Left kidney (tissue), 2 donors: ENCODE data around the gene ARHGAP42. TPM values are rescaled to one million over a fixed set of nuclear protein-coding genes. Genes with fewer than 3 reads are reported as not detected.

ENCODE experiments used
- DNase-seq: peaks from one replicate; pipeline ENCODE4 v3.0.0-alpha.2; 2013
- polyA plus RNA-seq: library from polyadenylated mRNA; unstranded; fragments of 120-200 nt; gene quantifications from one replicate; pipeline ENCODE4 v1.2.1, GENCODE V29; 2013; ENCODE audit not compliant: insufficient read length

The ARHGAP42 gene
- polyA plus RNA-seq, 1 donor = 35.3 TPM

GRCh38 chr11:100794446-100794845 is 107.4 kb downstream of the ARHGAP42 start:
- no peak for DNase-seq

- DNase-seq = no peak
Measured at GRCh38 chr11:100799445-100799844, 112.4 kb downstream of the ARHGAP42 start.

DNA sequence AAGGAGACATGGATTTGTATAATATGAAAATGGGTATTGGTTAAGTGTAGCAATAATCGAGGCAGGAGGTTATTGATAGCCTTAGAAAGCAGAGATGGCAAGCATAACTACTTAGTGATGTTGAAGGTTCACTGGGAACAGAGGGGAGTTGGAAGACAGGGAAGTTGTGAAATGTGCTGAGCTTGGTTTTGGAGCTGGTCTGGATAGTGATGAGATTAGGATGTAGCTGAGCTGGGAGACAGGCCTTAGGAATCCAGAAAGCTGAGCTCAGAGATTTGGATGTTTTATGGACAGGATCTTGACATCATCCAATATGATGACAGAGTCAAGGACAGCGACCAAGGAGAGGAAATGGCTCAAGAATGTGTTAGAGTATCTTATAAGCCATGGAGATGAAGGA is 113.1 kb downstream of the ARHGAP42 start:
- DNase-seq = no peak

GRCh38 chr11:100801225-100801999 is 114.3 kb downstream of the ARHGAP42 start:
- DNase-seq = no peak

DNA sequence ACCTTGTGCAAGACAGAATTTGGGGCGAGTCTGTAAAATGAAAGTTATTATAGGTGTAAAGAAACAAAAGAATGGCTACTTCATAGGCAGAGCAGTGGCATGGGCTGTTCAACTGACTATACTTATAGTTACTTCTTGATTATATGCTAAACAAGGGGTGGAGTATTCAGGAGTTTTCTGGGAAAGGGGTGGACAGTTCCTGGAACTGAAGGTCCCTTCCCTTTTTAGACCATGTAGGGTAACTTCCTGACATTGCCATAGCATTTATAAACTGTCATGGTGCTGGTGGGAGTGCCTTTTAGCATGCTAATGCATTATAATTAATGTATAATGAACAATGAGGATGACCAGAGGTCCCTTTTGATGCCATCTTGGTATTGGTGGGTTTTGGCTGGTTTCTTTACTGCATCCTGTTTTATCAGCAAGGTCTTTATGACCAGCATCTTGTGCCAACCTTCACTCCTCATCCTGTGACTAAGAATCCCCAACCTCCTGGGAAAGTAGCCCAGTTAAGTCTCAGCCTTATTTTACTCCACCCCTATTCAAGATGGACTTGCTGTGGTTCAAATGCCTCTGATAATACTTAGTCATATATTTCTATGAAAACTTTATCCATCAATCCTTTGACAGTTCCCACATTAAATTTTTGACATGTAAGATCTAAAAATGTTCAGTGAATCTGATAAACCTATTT is 118.6 kb downstream of the ARHGAP42 start:
- DNase-seq = no peak

GRCh38 chr11:100806296-100806695 is 119.2 kb downstream of the ARHGAP42 start:
- no peak for DNase-seq

- no peak for DNase-seq
Measured at GRCh38 chr11:100808904-100809491, 121.9 kb downstream of the ARHGAP42 start.

GRCh38 chr11:100810146-100810545 is 123.1 kb downstream of the ARHGAP42 start:
- no peak for DNase-seq

GRCh38 chr11:100810666-100811065 is 123.6 kb downstream of the ARHGAP42 start:
- no peak for DNase-seq

DNA sequence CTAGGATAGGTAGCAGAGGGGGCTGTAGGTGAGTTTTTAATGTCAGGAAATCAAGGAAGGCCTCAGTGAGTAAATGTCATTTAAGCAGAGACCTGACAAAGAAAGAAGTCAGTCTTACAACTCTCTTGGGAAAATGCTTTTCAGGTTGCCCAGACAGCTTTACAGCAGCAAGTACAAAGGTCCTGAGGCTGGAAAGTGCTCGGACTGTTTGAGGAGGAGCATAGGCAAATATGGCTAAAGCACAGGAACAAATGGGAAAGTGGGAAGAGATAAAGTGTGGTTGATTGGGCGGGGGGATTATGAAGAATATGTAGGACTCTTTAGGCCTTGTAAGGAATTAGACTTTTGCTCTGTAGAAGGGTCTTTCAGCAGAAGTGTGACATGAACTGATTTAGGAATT is 125.4 kb downstream of the ARHGAP42 start:
- no peak for DNase-seq

GRCh38 chr11:100815787-100816330 is 128.8 kb downstream of the ARHGAP42 start:
- no peak for DNase-seq

GRCh38 chr11:100816823-100817222 is 129.7 kb downstream of the ARHGAP42 start:
- no peak for DNase-seq

DNA sequence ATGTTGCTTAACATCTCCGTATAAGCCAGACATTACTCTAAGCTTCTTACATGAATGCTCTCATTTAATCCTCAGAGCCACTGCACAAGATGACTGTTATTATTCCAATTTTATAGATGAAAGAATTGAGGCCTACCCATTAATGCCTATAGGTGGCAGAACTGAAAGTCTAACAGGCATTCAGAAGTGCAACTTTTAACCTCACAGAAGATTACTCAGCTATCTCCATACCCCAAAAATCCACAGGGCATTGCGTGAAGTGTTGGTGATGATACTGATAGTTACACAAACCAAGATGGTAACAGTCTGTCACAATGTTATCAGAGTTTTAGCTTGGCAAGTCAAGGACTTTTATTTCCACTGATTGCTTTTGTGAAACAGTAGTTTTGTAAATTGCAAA is 130.5 kb downstream of the ARHGAP42 start:
- no peak for DNase-seq

DNA sequence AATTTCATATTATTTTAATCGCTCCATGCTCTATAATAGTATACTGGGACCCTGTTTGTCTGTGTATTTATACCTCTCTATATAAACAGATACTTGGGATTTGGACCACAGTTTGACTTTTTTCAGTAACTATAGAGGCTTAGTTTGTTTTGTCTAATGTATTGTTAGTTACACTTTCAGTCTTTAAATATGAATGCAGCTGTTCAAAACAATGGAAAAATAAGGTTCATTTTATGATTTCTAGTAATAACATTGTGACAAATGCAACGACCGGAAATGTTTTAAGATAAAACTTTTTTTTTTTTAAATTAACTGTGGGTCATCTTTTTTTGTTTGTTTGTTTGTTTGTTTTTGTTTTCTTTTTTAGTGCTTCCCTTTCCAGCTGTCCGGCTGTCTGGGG is 133.5 kb downstream of the ARHGAP42 start:
- no peak for DNase-seq

DNA sequence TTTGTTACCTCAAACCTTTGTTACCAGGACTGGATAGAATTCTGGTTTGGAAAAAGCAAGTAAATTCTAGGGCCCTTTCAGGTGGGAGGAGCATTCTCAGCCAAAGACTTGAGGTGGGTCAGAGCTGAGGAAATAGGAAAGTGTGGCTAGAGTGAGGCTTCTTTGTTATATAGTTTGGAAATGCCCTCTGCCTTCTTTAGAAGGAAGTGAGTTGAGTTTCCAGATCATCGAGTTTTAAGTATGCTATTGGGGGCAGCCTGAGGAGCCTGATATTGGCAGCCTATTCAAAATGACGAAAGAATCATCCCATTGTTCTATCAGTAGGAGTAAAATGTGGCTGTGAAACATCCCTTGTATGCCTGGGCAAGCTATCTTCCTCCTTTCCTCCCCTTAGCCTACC is 134.1 kb downstream of the ARHGAP42 start:
- no peak for DNase-seq

DNA sequence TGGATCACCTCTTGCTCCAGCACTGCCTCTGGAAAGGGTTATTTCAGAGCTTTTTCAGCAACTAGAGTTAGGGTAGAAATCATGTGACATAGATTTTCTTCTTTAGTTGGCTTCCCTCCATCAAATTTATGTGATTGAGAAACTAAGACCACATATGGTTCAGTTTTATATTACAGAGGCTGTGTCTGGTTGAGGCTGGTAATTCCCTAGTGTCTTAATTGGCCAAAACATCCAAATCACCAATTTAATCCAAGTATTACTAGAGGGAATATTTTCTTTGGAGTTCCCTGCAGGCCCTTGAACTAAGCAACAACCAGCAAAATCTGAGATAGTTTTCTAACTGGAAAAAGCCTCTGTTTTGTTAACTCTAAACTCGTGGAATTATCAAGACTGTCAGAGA is 136.3 kb downstream of the ARHGAP42 start:
- DNase-seq = no peak

DNA sequence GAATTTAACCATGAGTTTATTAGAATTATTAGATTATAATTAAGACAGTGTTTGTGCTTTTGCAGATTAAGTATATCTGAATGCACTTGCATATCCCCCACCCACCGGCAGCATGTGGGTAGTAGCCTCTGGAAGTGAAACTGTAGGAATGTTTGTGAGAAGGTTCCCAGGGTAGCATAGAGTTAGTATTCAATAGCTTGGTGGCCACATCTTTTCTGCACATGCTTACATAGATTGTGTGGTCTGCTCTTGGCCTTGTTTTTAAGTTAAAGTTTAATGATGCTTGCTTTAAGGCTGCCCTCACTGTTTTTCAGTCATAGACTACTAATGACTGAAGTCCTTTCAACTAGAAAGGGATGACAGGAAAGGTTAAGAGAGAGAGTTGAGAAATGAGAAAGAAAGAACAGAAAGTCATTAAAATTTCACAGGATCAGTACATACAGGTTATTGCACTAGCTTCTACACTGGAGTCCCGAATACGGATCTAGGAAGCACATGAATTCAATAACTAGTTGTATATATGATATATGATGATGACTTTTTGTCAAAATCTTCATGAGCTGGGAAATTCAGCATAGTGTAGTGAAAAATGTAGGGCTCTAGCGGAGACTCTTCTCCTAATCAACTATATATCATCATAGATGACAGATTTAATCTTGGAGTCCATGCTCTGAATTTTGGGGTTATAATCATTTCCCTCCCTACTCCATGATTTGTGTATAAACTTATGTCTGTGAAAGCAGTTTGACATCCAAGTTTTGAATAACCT is 137.1 kb downstream of the ARHGAP42 start:
- no peak for DNase-seq

DNA sequence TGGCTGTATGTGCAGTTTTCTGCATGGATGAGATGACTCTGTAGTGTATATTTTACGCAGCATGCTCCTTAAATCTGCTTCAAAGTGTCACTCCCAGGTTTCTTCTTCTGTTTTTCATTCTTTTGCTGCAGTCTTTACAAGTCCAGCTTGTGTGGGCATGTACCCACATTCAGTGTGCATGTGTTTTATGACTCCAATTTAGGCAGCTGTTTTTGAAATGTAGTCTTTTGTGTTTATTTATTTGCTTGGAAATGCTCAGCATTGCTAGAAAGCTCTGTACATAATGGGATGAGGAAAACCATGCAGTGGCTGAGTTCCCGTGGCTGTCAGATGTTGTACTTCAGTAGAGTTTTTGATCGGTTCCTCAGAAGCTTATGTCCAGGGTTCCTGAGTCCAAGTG is 138.5 kb downstream of the ARHGAP42 start:
- DNase-seq = no peak

DNA sequence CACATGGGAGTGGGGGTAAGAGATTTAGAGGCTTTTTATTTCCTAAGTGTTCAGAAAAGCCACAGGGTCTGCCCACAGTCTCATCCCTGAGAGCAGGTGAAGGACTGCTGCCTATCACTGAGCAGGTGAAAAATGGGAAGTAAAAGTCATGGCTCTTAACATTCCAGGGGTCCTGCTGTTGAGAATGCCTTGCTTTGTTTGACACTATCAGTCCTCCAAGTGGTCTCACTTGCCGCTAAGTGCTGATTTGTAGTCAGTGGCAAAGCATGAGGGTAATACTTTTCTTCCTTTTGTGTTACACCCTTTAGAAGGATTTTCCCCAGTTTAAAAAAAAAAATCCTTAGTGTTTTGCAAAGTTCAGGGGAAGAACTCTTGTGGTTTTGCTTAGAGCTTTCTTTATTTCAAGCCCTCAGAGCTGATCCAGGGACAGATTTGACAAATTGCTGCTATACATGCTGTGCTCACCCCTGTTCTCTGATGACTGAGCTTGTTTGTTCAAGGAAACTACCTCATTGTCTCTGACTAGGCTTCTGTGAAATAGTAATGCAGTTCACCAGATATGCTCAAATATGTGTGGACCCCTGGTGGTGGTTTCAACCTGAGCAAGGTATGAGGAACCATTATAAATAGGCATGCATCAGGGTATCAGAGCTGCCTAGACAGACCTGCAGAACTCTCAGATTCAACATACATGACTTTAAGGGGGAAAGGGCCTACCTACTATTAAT is 141.0 kb downstream of the ARHGAP42 start:
- DNase-seq = no peak

- peak; percentile 63 for DNase-seq
Measured at GRCh38 chr11:100830274-100830673, 143.2 kb downstream of the ARHGAP42 start.

DNA sequence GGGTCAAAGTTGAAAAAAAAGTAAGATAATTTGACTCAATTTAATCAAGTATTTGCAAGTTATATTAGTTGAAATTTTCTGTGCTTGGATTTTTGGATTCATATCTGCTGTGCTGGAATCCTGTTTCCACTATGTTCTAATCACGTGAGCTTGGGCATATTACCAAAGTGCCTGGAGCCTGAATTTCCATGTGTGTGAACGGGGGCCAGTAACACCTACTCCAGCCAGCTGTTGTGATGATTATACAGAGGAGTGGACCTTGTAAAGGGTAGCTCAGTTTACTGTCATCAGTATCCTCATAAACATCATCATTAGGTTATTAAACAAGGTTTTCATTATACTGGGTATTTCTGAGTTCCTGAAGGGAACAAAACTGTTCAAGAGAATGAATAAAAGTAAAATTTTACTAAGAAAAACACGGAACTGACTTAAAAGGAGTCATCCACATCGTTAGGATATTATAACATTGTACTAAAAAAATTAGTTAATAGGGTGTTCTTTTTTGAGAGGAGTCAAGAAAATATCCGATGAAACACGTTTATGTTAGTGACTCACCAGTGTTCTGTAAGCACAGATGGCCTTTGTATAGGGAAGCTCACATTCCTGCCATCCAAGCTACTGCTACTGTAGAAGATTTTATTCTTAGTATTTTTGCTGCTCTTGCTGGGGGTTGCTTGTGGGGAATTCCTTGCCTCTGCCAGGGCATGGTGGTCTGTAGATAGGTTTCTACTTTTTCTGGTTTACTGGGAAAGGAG is 144.1 kb downstream of the ARHGAP42 start:
- no peak for DNase-seq
